HG02571 (cell line): ENCODE measurements around the gene TYW1.
"Not testable (repeated sequence)": the region's sequence is repeated elsewhere in the genome, so short reads cannot be mapped to it uniquely, and the experiment has no call there.

Source experiments
- ATAC-seq: cut with Tn5 transposase; IDR thresholded peaks from one replicate; pipeline ENCODE4 v1.9.1; 2021; ENCODE audit warnings: mild to moderate bottlenecking, moderate library complexity; ENCODE audit not compliant: unreplicated experiment

Gene TYW1

DNA sequence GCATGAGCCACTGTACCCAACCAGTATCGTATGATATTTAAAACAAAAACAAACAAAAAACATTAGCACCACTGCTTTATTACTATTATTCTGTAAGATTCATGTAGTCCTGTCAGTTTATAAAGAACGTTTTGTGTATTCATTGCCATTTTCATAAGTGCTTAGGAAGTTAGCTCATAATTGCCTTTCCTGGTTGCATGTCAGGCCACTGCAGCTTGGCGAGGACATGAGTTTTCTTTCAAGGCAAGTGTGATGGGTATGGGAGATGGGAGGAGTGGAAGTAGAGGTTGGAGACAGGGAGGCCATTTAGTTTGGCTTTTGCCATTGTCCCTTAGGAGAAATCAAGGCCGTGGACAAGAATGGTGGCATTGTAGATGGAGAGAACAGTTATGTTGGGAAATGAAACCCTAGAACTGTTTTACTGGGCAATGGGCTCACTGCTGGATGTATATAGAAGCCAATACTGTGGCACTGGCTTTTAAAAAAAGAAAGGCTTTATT lies 48.9 kb downstream of the TYW1 start:
- ATAC-seq = no peak

- not testable (repeated sequence) for ATAC-seq
These were observed 50.2 kb downstream of the TYW1 start for GRCh38 chr7:67046819-67047218.

DNA sequence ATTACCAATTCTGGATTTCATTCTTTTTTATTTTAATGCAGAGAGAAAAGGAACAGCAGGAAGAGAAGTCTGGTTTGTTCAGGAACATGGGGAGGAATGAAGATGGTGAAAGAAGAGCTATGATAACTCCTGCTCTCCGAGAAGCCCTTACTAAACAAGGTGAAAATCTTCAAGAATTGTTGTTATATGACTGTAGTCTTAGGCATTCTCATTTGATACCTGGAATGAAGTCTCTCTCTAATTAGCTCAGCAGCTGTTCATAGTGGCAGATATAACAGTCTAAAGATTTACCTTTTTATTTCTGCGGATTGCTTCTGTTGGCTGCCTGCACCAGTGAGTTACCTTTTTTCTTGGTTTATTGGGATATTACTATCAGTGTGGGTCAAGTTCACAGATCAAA lies 53.3 kb downstream of the TYW1 start:
- not testable (repeated sequence) for ATAC-seq

- not testable (repeated sequence) for ATAC-seq
These were observed 55.5 kb downstream of the TYW1 start for GRCh38 chr7:67052161-67052560.

DNA sequence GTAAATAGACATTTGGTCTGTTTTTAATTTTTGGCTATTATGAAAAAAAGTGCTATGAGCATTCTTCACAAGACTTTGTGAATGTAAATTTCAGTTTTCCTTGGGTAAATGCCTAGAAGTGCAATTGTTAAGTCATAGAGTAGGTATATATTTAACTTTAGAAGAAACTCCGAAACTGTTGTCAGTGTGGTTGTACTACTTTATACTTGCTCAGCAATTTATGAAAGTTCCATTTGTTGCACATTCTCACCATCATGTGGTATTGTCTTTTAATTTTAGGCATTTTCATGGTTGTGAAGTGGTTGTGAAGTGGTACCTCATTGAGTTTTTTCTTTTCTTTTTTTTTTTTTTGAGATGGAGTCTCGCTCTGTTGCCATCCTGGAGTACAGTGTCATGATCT lies 60.0 kb downstream of the TYW1 start:
- no peak for ATAC-seq

GRCh38 chr7:67061321-67061720 lies 64.7 kb downstream of the TYW1 start:
- not testable (repeated sequence) for ATAC-seq

- ATAC-seq = not testable (repeated sequence)
These were observed 66.2 kb downstream of the TYW1 start for GRCh38 chr7:67062802-67063201.

DNA sequence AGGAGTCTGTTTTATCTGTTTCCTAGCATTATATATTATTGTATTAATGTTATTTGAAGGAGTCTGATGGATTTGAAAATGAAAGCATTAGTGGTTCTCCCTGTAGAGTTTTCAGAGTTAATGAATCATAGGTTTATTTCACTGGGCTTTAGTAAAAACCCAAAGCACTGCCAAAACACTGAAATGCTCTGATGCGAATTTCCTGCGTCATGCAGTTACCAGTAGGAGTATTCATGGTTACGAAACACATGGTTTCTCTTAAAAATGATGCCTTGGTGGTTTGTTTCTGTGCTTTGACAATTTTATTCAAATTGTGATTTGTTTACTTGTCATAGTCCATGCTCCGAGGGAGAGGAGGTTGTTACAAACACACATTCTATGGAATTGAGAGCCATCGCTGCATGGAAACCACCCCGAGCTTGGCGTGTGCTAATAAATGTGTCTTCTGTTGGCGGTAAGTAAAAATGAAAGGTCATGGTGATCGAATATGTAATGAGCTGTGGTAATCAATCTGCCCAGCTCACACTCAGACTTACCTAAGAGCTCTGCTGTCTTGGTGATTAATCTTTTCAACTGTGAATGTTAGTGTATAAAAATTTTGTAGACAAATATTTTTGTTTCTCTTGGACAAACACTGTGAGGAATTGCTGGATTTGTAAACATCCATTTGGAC lies 70.5 kb downstream of the TYW1 start:
- not testable (repeated sequence) for ATAC-seq

GRCh38 chr7:67076120-67076519 lies 79.5 kb downstream of the TYW1 start:
- ATAC-seq = not testable (repeated sequence)

GRCh38 chr7:67082880-67083279 lies 86.2 kb downstream of the TYW1 start:
- not testable (repeated sequence) for ATAC-seq

DNA sequence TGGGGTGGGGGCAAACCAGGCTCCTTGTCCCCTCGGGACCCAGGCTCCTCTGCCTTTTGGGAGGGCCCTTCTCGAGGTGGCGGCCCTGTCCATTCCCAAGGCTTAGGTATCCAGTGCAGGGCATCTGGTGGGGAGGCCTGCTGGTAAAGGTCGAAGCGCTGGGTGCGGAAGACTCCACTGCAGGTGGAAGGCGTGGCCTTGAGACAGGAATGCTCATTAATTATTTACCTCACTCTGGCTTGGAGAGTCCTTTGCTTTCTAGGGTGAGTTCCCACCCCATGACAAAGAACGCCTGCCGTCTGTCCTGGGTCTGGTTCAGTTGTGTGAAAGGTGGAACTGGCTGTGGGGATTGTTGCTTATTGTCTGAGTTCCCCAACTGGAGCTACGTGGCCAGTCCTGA lies 92.6 kb downstream of the TYW1 start:
- ATAC-seq = not testable (repeated sequence)

GRCh38 chr7:67091053-67091452 lies 94.4 kb downstream of the TYW1 start:
- not testable (repeated sequence) for ATAC-seq

DNA sequence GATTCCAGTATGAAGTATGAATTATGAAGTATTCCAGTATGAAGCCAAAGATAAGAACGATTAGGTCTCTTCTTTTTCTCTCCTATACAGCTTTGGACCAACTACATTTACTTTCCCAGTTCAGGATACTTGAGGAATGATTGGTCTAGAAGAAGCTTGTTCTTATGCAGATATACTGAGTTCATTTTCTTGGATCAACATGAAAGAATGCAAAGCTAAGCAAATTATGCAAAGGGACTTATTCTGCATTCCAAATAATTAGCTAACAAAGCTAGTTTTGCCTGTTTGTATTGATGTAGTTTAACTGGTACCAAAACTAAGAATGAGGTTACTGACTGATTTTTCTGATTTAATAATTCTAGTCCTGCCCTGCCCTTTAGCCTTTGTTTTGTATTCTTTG lies 101.4 kb downstream of the TYW1 start:
- not testable (repeated sequence) for ATAC-seq

- ATAC-seq = not testable (repeated sequence)
These were observed 102.8 kb downstream of the TYW1 start for GRCh38 chr7:67099406-67099805.

DNA sequence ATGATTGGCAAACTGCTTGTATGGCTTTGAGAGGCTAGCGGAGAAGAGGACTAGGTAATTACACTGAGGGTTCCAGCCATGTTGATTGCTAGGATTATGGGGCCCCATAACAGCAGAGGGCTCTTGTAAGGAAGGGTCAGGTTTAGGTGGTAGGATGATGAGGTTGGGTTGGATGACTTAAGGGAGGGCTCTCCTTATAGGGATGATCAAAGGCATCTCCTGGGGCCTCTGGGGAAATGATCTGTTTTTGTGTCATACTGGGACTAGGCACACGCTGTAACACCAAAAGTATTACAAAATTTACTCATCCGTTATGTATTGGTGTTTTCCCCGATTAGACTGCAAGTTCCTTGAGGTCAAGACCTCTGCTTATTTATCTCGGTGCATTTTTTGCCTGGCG lies 103.4 kb downstream of the TYW1 start:
- not testable (repeated sequence) for ATAC-seq

DNA sequence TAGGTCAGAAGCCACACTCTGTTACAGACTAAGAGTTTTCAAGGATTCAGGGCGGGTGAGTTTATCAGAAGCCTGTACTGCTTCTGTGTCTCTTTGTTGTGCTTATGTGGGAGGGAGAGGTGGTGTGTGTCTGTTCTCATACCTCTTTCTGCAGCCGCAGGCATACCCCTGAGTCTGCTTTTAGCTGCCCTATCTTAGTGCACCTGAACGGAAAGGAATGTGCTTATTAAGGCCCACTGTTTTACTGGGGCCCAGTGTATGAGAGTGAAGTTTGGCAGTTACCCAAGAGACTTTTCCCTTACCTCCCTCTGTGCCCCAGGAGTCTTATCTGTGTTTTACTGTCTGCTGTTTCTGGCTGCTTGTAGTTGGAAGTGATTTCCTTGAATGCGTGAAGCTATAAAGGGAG lies 104.3 kb downstream of the TYW1 start:
- no peak for ATAC-seq

DNA sequence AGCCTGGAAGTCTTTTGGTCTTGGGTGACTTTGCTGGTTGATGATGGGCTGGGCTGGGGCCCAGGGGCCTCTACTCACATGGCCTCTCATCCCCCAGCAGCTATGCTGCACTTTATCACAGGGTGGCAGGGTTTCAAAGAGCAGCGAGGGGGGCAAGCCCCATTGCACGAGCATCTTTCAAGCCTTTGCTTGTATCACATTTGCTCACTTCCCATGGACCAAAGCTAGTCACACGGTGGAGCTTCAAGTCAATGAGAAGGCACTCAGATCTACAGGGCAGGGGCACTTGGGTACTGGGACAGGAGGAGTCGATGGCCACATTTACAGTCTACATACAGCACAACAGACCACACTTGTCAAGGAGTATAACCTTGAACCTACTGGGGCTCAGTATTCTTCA lies 108.3 kb downstream of the TYW1 start:
- not testable (repeated sequence) for ATAC-seq

DNA sequence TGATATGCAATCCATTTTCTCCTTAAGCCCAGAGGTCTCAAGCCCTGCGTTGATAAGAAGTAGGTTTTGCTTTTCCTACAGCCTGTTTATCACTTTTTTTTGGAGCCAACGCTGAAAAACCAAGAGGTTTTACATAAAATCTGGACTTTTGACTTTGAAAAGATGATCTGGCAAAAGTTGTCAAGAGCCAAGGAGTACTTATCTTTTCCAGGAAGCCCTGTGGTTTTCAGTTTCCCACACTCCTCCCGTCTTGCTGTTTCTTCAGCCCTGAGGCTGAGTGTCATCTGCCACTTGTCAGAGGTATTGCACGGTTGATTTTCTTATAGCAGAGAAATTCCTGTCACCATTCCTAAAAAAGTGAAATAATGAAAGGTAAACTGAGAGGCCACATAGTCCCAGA lies 108.7 kb downstream of the TYW1 start:
- no peak for ATAC-seq

DNA sequence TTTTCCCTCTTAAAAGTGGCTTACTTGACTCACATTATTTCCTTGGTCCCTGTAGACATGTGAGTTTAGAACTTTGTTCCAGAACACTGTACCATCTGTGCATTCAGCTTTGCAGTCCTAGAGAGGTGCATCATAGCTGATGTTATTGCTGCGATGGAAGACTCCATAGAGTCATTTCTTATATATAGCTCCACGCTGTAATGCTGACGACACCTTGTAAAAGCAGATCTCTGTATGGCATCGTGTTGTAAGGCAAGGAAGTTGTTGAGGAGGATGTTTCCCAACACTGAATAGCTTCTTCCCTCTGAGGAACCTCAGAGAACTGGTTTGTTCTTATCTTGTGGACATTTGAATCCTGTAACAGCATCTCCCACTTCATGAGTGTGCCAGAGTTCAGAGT lies 109.6 kb downstream of the TYW1 start:
- not testable (repeated sequence) for ATAC-seq

DNA sequence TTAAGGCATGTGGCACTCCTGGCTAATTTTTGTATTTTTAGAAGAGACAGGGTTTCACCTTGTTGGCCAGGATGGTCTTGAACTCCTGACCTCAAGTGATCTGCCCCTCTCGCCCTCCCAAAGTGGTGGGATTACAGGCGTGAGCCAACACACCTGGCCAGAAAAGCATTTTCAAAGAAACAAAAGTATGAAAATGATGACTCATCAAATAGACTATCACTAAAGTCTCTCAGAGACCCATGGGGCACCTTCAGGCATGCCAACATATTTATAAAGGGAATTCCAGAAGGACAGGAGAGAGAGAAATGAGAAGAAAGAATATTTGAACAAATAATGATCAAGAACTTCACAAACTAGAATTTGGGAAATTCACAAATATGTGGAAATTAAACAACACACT lies 114.7 kb downstream of the TYW1 start:
- not testable (repeated sequence) for ATAC-seq

- not testable (repeated sequence) for ATAC-seq
These were observed 118.0 kb downstream of the TYW1 start for GRCh38 chr7:67114483-67115246.

DNA sequence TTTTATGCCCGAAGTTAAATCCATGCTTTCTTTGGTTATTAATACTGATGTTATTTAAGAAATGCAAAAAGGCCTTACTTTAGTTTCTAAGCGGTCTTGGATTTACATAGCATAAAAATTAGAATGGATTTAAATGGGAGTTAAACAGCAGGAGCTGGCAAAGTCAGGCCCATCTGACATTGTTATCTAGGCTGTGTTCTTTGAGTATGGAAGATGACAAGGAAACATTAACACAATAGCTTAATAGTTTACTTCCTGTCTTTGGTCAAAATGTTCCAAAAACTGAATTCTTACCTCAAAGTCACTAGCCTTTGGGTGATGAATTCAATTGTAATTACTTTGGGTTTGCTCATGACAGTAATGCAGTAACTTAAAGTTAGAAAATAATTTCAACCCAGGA lies 123.9 kb downstream of the TYW1 start:
- ATAC-seq = not testable (repeated sequence)
